Stimulated activated CD8-positive, alpha-beta memory T cell treated with anti-CD3 and anti-CD28 coated beads, Interleukin-7, amount 100 ng/mL, for 4 hours (primary cell): ENCODE results near the gene ENO4.

Source experiments
- DNase-seq, 2 donors: peaks; one replicate each; pipeline ENCODE4 v3.0.0-alpha.2; 2020; ENCODE audit warnings: low read depth in 2 of 2

The ENO4 gene

DNA sequence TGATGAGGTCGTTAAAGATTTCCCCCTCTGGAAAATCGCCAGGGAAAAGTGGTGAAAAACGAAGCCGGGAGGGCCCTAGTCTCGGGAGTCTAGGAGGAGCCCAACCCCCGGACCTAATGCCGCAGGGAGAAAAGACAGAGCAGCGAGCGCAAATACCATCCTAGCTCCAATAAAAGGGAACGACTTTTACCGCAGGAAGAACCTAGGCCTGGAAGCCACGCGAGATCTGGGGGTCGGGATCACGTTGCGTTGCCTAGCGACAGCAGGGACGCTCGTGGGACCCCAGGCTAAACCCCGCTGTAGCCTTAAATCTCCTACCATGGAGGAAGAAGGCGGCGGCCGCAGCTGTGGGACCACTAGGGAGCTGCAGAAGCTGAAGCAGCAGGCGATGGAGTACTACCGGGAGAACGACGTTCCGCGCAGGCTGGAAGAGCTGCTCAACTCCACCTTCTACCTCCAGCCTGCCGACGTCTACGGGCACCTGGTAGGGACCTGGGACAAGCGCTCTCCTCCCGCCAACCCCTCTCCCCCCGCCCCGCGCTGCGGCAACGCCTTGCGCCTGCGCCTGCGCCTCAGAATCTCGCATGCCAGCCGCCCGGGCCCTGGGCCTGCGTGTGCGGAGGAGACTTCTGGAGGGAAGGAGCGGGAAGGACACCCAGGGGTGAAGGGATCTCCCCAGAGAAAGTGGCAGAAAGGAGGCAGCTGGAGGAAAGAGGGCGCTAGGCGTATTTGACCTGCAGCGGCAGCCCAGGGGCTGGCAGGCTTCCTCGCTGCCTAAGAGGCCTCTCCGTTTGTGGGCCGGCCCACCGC, at the start of gene ENO4:
TSS of gene ENO4 (plus strand) at position 252 of the 810 bp plus-strand sequence. CDS start at position 320, 68 bp downstream.
- no peak for DNase-seq

GRCh38 chr10:116800286-116800929, 48.9 kb upstream of the ENO4 start:
- DNase-seq = no peak

GRCh38 chr10:116801658-116802057, 47.6 kb upstream of the ENO4 start:
- DNase-seq = no peak

DNA sequence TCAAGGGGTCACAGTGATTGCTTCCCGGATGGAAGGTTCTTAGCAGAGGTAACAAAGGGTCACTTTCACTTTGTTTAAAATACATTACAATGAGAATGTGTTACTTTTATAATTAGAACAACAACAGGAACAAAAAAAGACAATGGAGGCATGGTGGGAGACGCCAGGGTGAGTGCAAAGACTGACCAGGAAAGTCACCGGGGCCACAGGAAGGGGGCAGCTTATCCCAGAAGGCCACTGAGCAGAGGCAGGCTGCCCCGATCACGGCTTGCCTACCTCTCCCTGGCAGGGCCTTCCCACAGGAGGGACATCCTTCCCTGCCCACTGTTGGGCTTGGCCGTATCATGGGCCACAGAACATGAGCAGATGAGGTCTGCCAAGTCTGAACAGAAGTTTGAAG, 46.8 kb upstream of the ENO4 start:
- DNase-seq = no peak

GRCh38 chr10:116802876-116803275, 46.4 kb upstream of the ENO4 start:
- no peak for DNase-seq

DNA sequence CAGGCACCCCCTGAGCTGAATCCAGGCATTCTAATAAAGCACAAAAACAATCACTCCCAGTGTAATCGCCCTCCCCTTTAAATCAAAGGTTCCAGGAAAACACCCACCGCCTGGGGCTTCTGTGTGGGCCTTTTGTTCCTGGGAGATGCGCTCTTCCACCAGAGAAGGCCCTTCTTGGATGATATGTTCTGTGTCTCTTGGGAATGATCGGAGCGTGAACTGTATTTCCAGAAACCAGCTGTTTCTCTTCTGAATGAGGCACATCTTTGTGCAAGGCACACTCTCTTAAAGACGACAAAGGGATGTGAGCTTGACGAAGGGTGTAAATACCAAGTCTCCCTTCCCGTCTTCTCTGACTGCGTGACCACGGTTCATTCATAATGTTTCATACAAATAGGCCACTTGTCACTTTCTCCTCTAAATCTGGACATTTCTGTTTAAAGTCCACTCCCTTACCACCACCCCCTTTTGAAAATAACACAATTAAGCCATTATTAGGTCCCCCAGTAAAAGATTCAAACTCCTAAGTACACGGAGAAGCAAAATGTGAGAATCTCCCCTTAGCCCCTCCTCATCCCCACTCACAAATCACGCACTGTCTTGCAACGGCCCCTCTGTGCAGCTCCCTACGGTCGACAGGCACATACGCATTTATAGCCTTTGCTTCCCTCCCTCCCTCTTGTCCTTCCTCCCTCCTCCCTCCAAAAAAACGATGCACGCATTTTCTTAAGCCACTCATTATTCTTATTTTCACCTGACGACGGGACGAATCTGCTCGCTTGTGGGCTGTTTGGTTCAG, 45.6 kb upstream of the ENO4 start:
- DNase-seq = no peak

- DNase-seq = no peak
Observed at GRCh38 chr10:116808706-116809105, 40.6 kb upstream of the ENO4 start.

GRCh38 chr10:116809483-116810119, 39.7 kb upstream of the ENO4 start:
- no peak for DNase-seq

GRCh38 chr10:116810120-116810500, 39.2 kb upstream of the ENO4 start:
- DNase-seq = no peak

GRCh38 chr10:116810895-116811294, 38.4 kb upstream of the ENO4 start:
- no peak for DNase-seq

- no peak for DNase-seq
Observed at GRCh38 chr10:116811691-116812090, 37.6 kb upstream of the ENO4 start.

DNA sequence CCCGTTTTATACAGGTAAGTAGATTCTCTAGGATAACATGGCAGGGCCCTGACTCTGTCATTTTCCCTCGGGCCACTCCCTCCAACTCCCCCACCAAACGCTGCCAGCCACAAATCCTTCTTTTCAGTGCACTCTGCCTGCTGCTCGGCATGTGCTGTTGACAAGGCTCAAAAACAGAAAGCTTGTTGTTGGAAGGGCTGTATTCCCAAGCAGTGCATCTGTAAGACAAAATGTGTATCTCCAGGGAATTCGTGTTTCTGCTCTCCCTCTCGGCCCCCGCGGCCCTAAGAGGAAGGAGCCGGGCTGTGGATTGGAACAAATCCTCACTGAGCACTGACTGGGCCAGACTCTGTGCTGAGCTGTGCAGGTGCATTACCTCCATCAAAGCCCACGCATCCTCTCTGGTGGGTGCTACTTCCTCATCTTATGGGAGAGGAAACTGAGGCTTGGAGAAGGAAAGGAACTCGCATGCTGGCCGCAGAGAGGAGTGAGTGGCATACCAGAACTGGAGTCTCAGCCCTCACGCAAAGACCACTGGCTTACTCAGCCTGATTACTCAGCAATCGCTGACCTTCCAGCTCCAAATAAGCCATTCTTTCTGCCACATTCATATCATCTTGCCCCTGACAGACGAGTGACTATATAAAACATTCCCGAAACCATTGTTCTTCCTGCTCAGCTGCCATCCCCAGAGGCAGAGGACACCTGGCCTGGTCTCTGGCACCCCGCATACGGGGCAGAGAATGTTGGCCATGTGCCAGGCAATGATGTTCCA, 33.5 kb upstream of the ENO4 start:
- no peak for DNase-seq

GRCh38 chr10:116817178-116817577, 32.1 kb upstream of the ENO4 start:
- DNase-seq = no peak

- no peak for DNase-seq
Observed at GRCh38 chr10:116817780-116818343, 31.4 kb upstream of the ENO4 start.

- no peak for DNase-seq
Observed at GRCh38 chr10:116819999-116820677, 29.2 kb upstream of the ENO4 start.

DNA sequence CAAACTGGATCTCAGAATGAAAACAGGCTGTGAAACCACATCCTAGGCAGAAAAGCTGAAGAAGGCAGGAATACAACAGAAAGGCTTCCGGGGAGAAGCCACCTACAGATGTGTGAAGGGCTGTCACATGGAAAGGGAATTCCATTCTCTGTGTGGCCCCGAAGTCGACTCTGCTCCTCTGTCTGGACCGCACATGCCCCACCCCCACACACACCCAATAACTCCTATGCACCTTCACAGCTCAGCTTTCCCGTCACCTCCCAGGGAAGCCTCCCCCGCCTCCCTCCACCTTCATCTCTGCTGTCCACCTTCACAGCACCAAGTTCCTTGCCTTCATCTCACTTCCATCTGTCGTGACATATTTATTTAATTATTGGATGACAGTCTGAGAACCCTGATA, 23.4 kb upstream of the ENO4 start:
- DNase-seq = no peak

- no peak for DNase-seq
Observed at GRCh38 chr10:116826803-116827202, 22.5 kb upstream of the ENO4 start.

DNA sequence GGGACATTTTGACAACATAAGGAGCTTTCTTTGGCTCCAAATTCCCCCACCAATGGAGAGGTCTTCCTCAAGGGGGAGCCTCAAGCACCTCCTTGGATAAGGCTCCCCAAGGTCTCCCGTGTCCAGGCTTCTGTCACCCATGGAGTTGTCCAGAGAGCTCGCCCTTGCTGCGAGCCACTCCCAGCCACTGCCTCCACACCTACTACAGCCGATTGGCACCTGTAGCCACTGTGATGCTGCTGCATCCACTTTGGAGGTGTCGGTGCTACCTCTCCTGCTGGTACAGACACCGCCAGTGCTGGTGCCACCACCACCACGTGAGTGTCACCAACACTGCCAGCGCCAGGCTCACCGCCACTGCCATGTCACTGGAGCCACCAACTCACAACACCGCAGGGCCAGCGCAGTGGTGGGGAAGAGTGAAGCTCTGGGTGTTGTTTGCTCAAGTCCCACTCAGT, 22.1 kb upstream of the ENO4 start:
- DNase-seq = no peak

GRCh38 chr10:116828116-116828515, 21.2 kb upstream of the ENO4 start:
- DNase-seq = no peak

GRCh38 chr10:116829711-116830110, 19.6 kb upstream of the ENO4 start:
- DNase-seq = no peak
